ENCODE measurements around the gene ARID3A. TPM values are rescaled to one million over a fixed set of nuclear protein-coding genes. Genes with fewer than 3 reads are reported as not detected.

ARID3A gene
- total RNA-seq, 1 experiment from 2014 or later, result 116 TPM

DNA sequence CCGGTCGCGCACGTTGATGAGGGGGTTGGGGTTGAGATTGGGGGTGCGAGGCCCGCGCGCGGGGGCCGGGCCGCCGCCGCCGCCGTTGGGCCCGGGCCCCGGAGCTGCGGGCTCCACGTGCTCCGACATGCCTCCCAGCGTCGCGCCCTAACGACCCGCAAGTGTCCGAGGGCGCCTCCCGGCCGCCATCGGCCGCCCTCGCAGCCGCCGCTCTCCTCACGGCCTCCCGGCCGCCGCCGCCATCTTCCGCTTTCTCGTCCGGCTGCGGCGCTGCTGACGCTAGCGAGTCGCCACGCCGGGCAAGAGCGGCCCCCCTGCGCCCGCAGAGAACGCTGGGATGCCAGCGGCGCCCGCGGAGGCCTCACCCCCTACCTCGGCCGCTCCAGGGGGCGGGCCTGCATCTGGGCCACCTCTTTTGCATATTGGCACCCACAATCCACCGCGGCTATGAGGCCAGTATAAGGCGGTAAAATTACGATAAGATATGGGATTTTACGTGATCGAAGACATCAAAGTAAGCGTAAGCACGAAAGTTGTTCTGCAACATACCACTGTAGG is 95.1 kb downstream of the ARID3A start, which contains the start of gene TMEM259 (continued):
- TF ChIP-seq, protein P1, sequence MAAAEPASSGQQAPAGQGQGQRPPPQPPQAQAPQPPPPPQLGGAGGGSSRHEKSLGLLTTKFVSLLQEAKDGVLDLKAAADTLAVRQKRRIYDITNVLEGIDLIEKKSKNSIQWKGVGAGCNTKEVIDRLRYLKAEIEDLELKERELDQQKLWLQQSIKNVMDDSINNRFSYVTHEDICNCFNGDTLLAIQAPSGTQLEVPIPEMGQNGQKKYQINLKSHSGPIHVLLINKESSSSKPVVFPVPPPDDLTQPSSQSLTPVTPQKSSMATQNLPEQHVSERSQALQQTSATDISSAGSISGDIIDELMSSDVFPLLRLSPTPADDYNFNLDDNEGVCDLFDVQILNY (CRISPR knock-in tag; IDR thresholded peaks at IDR 0.05), result no peak
- peak; percentile 76 for TF ChIP-seq SP1 (CRISPR knock-in tag; conservative IDR thresholded peaks at IDR 0.05)
- no peak for TF ChIP-seq ZNF396 (CRISPR knock-in tag; IDR thresholded peaks at IDR 0.05; ENCODE audit: borderline replicate concordance)
- no peak for TF ChIP-seq JUN (CRISPR knock-in tag; IDR thresholded peaks at IDR 0.05)
- TF ChIP-seq, protein P2, sequence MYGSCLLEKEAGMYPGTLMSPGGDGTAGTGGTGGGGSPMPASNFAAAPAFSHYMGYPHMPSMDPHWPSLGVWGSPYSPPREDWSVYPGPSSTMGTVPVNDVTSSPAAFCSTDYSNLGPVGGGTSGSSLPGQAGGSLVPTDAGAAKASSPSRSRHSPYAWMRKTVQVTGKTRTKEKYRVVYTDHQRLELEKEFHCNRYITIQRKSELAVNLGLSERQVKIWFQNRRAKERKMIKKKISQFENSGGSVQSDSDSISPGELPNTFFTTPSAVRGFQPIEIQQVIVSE (CRISPR knock-in tag; IDR thresholded peaks at IDR 0.05; ENCODE audit: borderline replicate concordance), result no peak
- TF ChIP-seq HMGA2 (CRISPR knock-in tag; IDR thresholded peaks at IDR 0.05), result no peak
- no peak for TF ChIP-seq TP53 (CRISPR knock-in tag; IDR thresholded peaks at IDR 0.05)
- TF ChIP-seq, protein P3, sequence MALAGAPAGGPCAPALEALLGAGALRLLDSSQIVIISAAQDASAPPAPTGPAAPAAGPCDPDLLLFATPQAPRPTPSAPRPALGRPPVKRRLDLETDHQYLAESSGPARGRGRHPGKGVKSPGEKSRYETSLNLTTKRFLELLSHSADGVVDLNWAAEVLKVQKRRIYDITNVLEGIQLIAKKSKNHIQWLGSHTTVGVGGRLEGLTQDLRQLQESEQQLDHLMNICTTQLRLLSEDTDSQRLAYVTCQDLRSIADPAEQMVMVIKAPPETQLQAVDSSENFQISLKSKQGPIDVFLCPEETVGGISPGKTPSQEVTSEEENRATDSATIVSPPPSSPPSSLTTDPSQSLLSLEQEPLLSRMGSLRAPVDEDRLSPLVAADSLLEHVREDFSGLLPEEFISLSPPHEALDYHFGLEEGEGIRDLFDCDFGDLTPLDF (CRISPR knock-in tag; IDR thresholded peaks at IDR 0.05), result no peak
- TF ChIP-seq NFE2L1 (CRISPR knock-in tag; IDR thresholded peaks at IDR 0.05), result peak; percentile 19; the same call in 1 of the 2 replicates
- TF ChIP-seq CBFB (CRISPR knock-in tag; IDR thresholded peaks at IDR 0.05; ENCODE audit: low read depth), result peak; percentile 67; the same call in 1 of the 2 replicates
- TF ChIP-seq, protein P4, sequence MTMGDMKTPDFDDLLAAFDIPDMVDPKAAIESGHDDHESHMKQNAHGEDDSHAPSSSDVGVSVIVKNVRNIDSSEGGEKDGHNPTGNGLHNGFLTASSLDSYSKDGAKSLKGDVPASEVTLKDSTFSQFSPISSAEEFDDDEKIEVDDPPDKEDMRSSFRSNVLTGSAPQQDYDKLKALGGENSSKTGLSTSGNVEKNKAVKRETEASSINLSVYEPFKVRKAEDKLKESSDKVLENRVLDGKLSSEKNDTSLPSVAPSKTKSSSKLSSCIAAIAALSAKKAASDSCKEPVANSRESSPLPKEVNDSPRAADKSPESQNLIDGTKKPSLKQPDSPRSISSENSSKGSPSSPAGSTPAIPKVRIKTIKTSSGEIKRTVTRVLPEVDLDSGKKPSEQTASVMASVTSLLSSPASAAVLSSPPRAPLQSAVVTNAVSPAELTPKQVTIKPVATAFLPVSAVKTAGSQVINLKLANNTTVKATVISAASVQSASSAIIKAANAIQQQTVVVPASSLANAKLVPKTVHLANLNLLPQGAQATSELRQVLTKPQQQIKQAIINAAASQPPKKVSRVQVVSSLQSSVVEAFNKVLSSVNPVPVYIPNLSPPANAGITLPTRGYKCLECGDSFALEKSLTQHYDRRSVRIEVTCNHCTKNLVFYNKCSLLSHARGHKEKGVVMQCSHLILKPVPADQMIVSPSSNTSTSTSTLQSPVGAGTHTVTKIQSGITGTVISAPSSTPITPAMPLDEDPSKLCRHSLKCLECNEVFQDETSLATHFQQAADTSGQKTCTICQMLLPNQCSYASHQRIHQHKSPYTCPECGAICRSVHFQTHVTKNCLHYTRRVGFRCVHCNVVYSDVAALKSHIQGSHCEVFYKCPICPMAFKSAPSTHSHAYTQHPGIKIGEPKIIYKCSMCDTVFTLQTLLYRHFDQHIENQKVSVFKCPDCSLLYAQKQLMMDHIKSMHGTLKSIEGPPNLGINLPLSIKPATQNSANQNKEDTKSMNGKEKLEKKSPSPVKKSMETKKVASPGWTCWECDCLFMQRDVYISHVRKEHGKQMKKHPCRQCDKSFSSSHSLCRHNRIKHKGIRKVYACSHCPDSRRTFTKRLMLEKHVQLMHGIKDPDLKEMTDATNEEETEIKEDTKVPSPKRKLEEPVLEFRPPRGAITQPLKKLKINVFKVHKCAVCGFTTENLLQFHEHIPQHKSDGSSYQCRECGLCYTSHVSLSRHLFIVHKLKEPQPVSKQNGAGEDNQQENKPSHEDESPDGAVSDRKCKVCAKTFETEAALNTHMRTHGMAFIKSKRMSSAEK (CRISPR knock-in tag; IDR thresholded peaks at IDR 0.05; ENCODE audit: borderline replicate concordance), result no peak
- TF ChIP-seq CREM (CRISPR knock-in tag; IDR thresholded peaks at IDR 0.05), result no peak
- TF ChIP-seq, protein P5, sequence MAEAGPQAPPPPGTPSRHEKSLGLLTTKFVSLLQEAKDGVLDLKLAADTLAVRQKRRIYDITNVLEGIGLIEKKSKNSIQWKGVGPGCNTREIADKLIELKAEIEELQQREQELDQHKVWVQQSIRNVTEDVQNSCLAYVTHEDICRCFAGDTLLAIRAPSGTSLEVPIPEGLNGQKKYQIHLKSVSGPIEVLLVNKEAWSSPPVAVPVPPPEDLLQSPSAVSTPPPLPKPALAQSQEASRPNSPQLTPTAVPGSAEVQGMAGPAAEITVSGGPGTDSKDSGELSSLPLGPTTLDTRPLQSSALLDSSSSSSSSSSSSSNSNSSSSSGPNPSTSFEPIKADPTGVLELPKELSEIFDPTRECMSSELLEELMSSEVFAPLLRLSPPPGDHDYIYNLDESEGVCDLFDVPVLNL (CRISPR knock-in tag; IDR thresholded peaks at IDR 0.05; ENCODE audit: borderline replicate concordance, low read depth), result no peak
- TF ChIP-seq, protein P6, sequence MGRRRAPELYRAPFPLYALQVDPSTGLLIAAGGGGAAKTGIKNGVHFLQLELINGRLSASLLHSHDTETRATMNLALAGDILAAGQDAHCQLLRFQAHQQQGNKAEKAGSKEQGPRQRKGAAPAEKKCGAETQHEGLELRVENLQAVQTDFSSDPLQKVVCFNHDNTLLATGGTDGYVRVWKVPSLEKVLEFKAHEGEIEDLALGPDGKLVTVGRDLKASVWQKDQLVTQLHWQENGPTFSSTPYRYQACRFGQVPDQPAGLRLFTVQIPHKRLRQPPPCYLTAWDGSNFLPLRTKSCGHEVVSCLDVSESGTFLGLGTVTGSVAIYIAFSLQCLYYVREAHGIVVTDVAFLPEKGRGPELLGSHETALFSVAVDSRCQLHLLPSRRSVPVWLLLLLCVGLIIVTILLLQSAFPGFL (CRISPR knock-in tag; IDR thresholded peaks at IDR 0.05; ENCODE audit: borderline replicate concordance), result no peak
- TF ChIP-seq, protein P7, sequence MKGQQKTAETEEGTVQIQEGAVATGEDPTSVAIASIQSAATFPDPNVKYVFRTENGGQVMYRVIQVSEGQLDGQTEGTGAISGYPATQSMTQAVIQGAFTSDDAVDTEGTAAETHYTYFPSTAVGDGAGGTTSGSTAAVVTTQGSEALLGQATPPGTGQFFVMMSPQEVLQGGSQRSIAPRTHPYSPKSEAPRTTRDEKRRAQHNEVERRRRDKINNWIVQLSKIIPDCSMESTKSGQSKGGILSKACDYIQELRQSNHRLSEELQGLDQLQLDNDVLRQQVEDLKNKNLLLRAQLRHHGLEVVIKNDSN (CRISPR knock-in tag; IDR thresholded peaks at IDR 0.05), result no peak
- TF ChIP-seq, protein P8, sequence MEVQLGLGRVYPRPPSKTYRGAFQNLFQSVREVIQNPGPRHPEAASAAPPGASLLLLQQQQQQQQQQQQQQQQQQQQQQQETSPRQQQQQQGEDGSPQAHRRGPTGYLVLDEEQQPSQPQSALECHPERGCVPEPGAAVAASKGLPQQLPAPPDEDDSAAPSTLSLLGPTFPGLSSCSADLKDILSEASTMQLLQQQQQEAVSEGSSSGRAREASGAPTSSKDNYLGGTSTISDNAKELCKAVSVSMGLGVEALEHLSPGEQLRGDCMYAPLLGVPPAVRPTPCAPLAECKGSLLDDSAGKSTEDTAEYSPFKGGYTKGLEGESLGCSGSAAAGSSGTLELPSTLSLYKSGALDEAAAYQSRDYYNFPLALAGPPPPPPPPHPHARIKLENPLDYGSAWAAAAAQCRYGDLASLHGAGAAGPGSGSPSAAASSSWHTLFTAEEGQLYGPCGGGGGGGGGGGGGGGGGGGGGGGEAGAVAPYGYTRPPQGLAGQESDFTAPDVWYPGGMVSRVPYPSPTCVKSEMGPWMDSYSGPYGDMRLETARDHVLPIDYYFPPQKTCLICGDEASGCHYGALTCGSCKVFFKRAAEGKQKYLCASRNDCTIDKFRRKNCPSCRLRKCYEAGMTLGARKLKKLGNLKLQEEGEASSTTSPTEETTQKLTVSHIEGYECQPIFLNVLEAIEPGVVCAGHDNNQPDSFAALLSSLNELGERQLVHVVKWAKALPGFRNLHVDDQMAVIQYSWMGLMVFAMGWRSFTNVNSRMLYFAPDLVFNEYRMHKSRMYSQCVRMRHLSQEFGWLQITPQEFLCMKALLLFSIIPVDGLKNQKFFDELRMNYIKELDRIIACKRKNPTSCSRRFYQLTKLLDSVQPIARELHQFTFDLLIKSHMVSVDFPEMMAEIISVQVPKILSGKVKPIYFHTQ (CRISPR knock-in tag; IDR thresholded peaks at IDR 0.05), result no peak
- no peak for TF ChIP-seq FOXJ3 (CRISPR knock-in tag; IDR thresholded peaks at IDR 0.05; ENCODE audit: borderline replicate concordance)
- TF ChIP-seq, protein P9, sequence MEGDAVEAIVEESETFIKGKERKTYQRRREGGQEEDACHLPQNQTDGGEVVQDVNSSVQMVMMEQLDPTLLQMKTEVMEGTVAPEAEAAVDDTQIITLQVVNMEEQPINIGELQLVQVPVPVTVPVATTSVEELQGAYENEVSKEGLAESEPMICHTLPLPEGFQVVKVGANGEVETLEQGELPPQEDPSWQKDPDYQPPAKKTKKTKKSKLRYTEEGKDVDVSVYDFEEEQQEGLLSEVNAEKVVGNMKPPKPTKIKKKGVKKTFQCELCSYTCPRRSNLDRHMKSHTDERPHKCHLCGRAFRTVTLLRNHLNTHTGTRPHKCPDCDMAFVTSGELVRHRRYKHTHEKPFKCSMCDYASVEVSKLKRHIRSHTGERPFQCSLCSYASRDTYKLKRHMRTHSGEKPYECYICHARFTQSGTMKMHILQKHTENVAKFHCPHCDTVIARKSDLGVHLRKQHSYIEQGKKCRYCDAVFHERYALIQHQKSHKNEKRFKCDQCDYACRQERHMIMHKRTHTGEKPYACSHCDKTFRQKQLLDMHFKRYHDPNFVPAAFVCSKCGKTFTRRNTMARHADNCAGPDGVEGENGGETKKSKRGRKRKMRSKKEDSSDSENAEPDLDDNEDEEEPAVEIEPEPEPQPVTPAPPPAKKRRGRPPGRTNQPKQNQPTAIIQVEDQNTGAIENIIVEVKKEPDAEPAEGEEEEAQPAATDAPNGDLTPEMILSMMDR (IDR thresholded peaks at IDR 0.05), result no peak
- TF ChIP-seq FOXK1 (CRISPR knock-in tag; IDR thresholded peaks at IDR 0.05), result peak; percentile 89
- TF ChIP-seq GABPB1 (CRISPR knock-in tag; IDR thresholded peaks at IDR 0.05), result peak; percentile 22; the same call in 1 of the 2 replicates
- no peak for TF ChIP-seq SMAD4 (CRISPR knock-in tag; IDR thresholded peaks at IDR 0.05)
- TF ChIP-seq CREB1 (CRISPR knock-in tag; IDR thresholded peaks at IDR 0.05), result no peak
- no peak for TF ChIP-seq ZNF317 (CRISPR knock-in tag; IDR thresholded peaks at IDR 0.05; ENCODE audit: borderline replicate concordance, low read depth)

Data from WTC11 (cell line).